HG03139 (cell line): ENCODE measurements around the gene PCYT1A.
A peak's percentile ranks its signal among the peaks of the same experiment; 100 is the strongest.
"Not testable (repeated sequence)": the region's sequence is repeated elsewhere in the genome, so short reads cannot be mapped to it uniquely, and the experiment has no call there.

Source experiments
- ATAC-seq: cut with Tn5 transposase; IDR thresholded peaks from one replicate; pipeline ENCODE4 v1.9.1; 2021; ENCODE audit not compliant: unreplicated experiment

PCYT1A gene

DNA sequence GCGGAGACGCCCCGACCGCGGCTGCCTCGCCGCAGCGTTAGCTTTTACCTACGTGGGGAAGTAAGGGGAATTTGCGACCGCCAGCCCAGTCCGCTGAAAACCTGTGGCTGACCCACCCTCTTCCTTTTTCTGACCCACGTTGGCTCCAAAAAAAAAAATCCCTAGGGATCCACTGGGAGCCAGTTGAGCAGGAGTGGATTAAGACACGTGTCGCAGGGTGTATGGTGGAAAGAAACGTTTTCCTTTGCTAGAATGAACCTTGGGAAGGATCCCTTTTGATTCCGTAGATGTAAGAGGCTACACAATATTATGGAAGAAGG lies 575 bp upstream of the PCYT1A start:
- no peak for ATAC-seq

DNA sequence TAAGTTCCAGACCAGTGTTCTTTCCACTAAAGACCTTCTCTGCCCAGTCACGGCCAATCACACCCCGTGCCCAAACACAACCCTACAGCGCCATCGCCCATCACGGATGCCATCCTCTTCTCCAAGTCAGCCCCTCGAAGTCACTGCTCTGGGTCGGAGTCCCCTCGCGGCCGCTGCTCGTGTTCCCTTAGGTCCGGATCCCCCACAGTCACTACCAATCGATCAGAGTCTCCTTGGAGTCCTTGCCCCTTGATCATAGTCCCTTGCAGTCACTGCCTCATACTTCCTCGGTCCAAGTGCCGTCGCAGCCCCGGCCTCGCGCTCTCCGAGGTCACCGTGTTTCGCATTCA lies 461 bp downstream of the PCYT1A start:
- no peak for ATAC-seq

DNA sequence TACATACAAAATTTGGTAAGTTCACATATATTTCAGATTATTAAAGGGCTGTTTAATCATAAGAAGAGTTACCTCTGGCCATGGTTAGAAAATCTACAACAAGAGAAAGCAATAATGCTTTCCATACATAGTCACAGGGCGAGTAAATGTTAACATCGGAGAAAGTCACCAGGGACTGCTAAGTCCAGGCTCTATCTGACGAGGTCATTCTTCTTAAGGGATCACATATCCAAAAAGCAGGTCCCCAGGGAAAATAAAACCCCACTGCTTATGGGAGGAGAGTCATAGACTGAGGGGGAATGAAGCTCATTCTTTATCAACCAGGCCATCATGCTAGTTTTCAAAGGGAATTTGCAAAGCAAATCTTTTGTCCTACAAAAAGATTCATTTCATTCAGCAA lies 3.1 kb downstream of the PCYT1A start:
- no peak for ATAC-seq

DNA sequence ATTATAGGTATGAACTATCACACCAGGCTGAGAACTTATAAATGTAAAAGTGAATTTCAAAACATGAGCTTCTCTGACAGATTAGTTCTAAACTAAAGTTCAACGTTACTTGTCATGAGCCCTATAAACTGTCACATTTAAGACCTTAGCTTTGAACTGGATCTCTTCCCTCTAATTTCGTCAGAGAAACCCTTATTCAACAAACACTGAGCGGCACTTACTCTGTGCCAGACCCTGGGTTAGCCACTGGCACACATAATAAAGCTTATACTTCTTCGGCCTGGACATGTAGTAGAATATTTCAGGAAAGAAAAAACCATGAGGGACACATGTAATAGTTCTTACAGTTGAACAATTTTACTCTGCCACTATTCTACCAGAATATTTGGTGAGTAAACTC lies 5.6 kb downstream of the PCYT1A start:
- no peak for ATAC-seq

DNA sequence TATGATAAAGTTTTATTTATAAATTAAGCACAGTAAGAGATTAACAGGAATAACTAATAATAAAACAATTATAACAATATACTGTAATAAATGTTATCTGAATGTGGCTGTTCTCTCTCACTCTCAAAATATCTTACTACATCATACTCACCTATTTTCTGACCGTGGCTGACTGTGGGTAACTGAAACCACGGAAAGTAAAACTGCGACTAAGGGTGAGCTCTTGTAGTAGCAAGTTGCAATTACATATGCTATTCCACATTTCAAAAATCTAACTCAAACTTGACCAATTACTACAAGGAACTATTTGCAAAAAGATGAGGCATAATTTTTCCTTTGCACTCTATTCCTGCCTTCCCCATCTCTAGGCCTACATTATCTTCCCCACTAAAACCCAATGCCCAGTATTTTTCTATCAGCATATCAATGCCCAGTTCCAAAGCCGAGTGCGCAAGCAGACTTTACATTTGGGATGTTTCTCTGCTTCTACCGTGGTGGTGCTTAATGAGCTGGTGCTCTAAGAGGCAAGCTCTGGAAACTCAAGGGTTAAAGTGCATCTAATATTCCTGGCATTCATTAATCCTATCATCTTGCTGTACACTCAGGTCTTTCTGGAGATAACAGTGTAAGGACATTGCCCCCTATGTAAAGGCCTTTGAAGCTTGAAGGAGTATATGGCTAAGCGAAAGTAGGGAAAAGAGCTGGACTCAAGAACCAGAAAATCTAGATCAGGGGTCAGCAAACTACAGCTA lies 6.7 kb downstream of the PCYT1A start:
- ATAC-seq, result no peak

DNA sequence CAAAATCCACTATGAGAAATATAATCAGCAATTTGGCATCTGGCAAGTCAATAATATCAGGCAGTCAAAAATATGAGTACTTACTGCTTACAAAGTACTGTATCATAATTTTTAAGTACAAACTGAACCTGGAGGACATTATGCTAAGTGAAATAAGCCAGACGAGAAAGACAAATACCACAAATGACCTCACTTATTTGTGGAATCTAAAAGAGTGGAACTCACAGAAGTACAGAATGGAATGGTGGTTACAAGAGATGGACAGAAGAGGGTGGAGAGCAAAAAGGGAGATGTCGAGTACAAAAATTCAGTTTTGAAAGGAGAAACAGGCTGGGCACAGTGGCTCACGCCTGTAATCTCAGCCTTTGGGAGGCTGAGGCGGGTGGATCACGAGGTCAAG lies 12.4 kb downstream of the PCYT1A start:
- peak; percentile 17 for ATAC-seq

DNA sequence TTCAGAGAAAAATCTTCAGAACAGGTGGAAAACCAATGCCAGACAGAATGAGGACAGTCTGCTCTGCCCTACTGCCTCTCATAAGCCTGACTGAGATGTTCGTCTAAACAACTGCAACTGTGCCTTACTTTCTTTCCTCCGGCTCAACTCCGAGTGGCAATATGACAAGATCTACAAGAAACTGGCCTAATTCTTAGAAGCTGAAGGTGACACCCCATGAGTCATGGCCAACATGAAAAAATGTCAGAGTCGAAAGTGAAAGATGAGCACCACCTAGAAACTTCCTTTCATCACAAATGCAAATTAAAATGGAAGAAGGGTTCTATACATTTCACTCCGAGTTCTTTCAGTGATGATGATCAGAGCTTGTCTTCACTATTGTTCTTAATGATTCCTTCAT lies 12.9 kb downstream of the PCYT1A start:
- peak; percentile 76 for ATAC-seq

DNA sequence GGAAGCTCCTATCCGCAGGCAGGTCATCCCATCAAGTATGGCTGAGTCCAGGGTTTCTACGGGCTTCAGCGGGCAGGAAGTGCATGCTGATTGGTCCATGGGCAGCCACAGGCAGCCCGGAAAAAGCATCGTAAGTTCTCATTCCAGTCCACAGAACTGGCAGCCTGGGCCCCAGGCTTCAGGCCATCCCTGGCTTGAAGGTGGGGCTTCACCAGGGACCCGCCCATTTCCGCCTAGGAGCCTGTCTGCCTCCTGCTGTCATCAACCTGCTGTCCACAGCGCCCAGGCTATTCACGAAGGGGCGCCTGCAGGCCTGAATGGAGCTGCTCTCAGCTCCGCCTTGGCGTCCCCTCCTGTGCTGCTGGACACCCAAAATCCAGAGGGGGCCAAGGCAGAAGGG lies 13.9 kb downstream of the PCYT1A start:
- no peak for ATAC-seq

DNA sequence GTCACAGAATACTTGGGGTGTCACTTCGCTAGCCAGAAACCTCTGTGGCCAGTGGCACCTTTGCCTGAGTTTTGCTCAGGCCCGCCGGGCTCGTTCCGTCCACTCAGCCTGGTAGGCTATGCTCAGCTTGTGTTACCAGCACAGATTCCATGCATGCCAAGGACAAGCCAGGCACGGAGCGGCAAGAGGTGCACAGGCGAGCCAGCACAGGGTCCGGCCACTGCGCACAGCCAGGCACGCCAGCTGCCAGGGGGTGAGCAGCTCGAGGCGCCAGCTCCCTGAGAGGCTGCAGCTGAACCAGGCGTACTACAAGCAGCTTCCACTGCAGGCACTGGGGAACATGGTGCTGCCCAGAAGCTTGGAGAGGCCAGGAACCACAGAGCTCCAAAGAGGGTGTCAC lies 14.7 kb downstream of the PCYT1A start:
- no peak for ATAC-seq

DNA sequence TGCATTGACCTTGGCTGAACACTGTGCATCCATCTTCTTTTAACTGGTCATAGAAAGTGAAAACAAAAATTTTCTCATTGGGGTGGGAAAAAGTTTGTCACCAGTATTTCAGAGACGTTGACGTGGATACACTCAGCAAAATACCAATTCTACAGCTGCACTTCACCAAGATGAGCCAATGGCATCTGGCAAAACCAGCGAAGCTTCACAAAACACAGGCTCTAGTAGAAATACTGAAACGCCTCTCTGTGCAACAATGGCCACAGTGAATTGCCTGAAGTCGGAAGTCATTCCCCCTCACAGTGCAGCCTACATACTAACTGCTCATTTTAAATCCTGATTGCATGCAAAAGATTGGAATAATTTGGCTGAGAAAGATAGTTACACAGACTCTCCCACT lies 17.0 kb downstream of the PCYT1A start:
- ATAC-seq, result no peak

DNA sequence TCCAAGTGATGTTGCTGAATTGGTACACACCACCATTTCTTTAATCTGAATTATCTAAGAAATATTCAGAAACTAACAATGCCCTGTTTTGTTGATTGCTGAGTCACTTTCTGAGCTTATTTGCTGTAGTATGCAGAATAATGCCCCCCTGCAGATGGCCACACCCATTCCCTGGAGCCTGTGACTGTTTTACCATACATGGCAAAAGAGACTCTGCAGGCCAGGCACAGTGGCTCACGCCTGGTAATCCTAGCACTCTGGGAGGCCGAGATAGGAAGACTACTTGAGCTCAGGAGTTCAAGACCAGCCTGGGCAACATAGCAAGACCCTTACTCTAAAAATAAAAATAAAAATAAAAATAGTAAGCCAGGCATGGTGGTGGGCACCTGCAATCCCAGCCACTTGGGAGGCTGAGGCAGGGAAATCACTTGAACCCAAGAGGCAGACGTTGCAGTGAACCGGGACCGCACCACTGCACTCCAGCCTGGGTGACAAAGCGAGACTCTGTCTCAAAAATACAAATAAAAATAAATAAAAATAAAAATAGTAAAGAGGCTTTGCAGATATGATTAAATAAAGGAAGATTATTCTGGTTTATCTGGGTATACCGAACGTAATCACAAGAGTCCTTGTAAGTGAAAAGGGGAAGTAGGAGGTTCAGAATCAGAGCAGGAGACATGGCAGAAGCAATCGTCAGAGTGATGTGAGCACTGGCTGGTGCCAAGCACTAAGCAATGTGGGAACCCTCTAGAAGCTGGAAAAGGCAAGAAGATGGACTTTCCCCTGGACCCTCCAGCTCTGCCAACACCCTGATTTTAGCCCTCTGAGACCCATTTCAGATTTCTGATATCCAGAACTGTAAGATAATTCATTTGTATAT lies 19.0 kb downstream of the PCYT1A start:
- ATAC-seq, result no peak

DNA sequence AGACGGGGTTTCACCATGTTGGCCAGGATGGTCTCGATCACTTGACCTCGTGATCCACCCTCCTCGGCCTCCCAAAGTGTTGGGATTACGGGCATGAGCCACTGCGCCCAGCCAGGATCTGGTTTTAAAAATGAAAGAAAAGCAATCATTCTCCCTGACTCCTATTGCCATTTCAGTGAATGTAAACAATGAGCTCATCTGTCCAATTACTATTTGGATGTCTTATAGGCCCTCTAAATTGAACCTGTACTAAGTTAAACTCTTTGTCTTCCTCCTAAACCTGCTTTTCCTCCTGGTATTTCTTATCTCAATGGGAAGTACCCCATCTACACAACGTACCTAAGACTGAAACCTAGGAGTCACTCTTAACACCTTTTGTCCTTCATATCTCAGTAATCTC lies 23.7 kb downstream of the PCYT1A start:
- ATAC-seq, result no peak

DNA sequence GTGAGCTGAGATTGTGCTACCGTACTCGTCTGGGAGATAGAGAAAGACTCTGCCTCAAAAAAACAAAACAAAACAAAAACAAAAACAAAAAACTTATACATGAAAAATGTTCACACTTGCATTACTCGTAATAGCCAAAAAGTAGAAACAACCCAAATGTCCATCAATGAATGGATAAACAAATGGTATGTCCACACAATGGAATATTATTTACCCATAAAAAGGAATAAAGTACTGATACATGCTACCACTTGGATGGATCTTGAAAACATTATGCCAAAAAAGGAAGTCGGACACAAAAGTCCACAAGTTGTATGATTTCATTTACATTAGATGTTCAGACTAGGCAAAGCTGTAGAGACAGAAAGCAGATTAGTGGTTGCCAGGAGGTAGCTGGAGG lies 26.7 kb downstream of the PCYT1A start:
- no peak for ATAC-seq

DNA sequence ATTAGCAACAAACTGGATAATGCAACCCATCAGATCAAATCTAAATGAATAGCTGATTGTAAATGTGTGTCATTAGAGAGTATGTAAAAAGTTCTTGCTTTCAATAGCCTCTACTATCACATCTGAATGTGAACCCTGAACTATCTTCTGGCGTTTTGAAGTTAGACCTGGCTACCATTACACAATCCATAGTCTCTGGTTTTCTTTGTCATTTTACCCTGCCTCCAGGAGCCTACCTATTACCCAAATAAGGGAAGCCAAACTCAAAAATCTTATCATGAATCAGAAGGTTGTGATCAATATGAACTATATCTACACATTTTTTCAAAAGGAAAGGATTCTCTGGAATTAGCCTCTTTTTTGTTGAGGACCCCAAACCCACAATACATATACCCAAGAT lies 31.8 kb downstream of the PCYT1A start:
- ATAC-seq, result no peak

DNA sequence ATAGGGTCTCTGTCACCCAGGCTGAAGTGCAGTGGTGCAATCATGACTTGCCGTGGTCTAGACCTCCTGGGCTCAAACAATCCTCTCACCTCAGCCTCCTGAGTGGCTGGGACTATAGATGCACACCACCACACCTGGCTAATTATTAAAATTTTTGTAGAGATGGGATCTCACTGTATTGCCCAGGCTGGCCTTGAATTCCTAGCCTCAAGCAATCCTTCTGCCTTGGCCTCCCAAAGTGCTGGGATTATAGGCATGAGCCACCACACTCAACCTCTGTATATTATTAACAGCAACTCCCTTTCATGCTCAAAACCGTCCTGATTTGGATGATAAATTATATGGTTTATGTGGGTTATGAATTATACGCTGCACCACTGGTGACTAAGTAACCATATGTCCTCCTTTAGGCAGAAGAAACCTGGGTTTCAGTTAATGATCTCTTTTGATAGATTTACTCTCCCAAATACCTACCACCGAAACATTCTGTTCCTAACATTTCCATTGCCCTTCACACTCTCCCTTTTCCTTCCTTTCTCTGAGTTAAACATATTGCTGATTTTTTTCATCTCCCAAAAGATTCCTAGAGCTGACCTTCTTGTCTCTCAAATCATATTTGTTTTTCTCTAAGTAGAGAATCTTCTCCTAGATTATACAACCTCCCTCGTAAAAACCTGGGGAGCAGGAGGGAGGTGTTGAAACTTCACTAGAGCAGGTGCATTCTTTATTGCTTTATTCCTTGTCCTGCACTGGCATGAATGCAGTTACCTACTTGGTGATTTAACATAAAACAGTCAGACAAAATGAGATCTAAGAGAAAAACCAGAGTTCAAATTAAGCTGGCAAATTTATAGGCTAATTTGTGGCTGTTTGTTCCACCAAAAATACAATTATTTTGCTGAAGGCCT lies 32.9 kb downstream of the PCYT1A start:
- ATAC-seq, result no peak

DNA sequence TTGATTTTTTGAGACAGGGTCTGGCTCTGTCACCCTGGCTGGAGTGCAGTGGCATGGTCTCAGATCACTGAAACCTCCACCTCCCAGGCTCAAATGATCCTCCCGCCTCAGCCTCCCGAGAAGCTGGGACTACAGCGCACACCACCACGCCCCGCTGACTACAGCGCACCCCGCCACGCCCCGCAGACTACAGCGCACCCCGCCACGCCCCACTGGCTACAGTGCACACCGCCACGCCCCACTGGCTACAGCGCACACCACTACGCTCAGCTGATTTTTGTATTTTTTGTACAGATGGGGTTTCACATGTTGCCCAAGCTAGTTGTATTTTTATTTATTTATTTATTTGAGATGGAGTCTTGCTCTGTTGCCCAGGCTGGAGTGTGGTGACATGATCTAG lies 35.6 kb downstream of the PCYT1A start:
- ATAC-seq, result no peak

DNA sequence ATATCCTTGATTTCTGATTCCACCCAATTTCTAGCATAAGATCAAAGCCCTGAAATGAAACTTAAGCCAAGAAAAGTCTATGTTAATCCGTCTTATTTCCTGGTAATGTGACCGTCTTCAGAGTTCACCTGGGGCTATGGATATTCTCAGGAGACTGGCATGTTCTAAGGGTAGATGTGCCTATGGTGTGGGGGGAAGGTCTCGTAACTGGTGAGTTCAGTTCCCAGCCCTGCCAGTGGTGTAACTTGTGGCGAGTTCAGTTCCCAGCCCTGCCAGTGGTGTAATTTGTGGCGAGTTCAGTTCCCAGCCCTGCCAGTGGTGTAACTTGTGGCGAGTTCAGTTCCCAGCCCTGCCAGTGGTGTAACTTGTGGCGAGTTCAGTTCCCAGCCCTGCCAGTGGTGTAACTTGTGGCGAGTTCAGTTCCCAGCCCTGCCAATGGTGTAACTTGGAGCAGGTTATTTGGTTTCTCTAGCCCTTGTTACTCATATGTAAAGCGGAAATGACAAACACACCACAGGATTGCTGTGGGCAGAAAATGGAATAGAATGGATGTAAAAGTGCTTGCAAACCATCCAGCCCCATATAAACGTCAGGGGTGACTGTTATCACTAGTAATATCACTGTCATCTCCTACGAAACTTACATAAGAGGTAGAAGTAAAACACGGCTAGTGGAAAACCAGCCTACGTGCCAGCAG lies 40.8 kb downstream of the PCYT1A start:
- no peak for ATAC-seq

DNA sequence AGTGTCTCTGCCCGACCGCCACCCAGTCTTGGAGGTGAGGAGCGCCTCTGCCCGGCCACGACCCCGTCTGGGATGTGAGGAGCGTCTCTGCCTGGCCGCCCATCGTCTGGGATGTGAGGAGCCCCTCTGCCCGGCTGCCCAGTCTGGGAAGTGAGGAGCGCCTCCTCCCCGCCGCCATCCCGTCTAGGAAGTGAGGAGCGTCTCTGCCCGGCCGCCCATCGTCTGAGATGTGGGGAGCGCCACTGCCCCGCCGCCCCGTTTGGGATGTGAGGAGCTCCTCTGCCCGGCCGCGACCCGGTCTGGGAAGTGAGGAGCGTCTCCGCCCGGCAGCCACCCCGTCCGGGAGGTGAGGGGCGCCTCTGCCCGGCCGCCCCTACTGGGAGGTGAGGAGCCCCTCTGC lies 43.4 kb downstream of the PCYT1A start:
- ATAC-seq, result not testable (repeated sequence)

DNA sequence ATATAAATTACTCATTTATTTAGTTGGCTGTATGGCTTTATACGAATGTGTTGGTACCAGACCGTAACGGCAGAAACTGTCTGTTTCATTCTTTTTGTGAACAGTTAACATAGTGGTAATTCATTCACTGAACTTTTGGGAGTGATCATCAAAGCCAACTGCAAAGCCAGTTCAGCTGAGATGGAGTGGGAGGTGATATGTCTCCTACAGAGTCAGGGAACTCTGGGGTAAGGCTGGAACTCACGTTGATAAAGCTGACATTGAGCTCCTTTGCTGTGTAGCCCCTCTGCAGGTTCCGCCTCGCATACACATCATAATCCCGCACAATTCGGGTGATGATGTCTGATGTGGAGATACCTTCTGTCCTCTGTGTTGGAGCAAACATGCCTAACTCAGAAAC lies 45.8 kb downstream of the PCYT1A start:
- ATAC-seq, result no peak

DNA sequence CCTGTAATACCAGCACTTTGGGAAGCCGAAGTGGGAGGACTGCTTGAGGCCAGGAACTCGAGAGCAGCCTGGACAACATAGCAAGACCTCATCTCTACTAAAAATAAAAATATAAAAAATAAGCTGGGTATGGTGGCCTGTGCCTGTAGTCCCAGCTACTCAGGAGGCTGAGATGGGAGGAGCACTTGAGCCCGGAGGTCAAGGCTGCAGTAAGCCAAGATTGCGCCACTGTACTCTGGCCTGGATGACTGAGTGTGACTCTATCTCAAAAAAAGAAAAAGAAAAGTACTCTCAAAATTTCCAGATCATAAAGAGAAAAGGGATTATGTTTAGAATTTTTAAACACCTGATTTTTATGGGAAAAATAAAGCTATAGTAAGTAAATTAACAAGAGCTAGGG lies 47.1 kb downstream of the PCYT1A start:
- no peak for ATAC-seq
